CD14-positive monocyte (primary cell): ENCODE measurements around the gene GPN3. TPM values are rescaled to one million over a fixed set of nuclear protein-coding genes. Genes with fewer than 3 reads are reported as not detected.
"Not testable (repeated sequence)": the region's sequence is repeated elsewhere in the genome, so short reads cannot be mapped to it uniquely, and the experiment has no call there.

Experiments used
- DNase-seq, 3 donors: peaks; one replicate each; pipeline ENCODE4 v3.0.0-alpha.2; 2011 to 2022
- H2AFZ ChIP-seq: 2 replicates; pipeline ENCODE4 v1.6.0; 2012; ENCODE audit warnings: mild to moderate bottlenecking, low read depth, low read length, inconsistent platforms; ENCODE audit not compliant: insufficient read depth, poor library complexity, severe bottlenecking
- H3K27ac ChIP-seq, 2 donors: 1 replicate in 1 of 2; 2 replicates in 1 of 2; pipeline ENCODE4 v1.5.1; 2012 to 2013; ENCODE audit warnings: low read length in 2 of 2, control low read depth in 1 of 2, inconsistent platforms in 1 of 2, low read depth in 1 of 2, mild to moderate bottlenecking in 1 of 2
- H3K27me3 ChIP-seq, 2 donors: one replicate each; pipeline versions ENCODE4 v1.6.0 to v1.6.1; 2011 to 2013; ENCODE audit warnings: low read length in 2 of 2; ENCODE audit not compliant: control insufficient read depth in 2 of 2, insufficient read depth in 2 of 2
- H3K36me3 ChIP-seq, 2 donors: replicated peaks in 1 of 2; 1 replicate in 1 of 2; 2 replicates in 1 of 2; pipeline versions ENCODE4 v1.5.1 to v1.6.1; 2012 to 2013; ENCODE audit warnings: low read length in 2 of 2, control low read depth in 1 of 2, inconsistent platforms in 1 of 2, mild to moderate bottlenecking in 1 of 2; ENCODE audit not compliant: insufficient read depth in 2 of 2, control insufficient read depth in 1 of 2
- H3K4me1 ChIP-seq, 2 donors: 1 replicate in 1 of 2; 2 replicates in 1 of 2; pipeline versions ENCODE4 v1.5.1 to v1.6.1; 2012 to 2013; ENCODE audit warnings: low read length in 2 of 2, control low read depth in 1 of 2, inconsistent platforms in 1 of 2, mild to moderate bottlenecking in 1 of 2, moderate library complexity in 1 of 2; ENCODE audit not compliant: insufficient read depth in 2 of 2, control insufficient read depth in 1 of 2
- H3K4me2 ChIP-seq: replicated peaks from 2 replicates; pipeline ENCODE3; 2012; ENCODE audit warnings: low read length, moderate library complexity, mild to moderate bottlenecking; ENCODE audit not compliant: poor library complexity, severe bottlenecking; ENCODE audit errors: extremely low read depth
- H3K4me3 ChIP-seq, 3 experiments: fragments of 200-600 bp in 1 of 3; sonication (generic) in 1 of 3; replicated peaks in 1 of 3; 1 replicate in 2 of 3; 2 replicates in 1 of 3; pipeline ENCODE4 v1.5.1; 2011 to 2013; ENCODE audit warnings: low read length in 3 of 3, mild to moderate bottlenecking in 3 of 3, control low read depth in 2 of 3, low read depth in 2 of 3, inconsistent platforms in 1 of 3, moderate library complexity in 1 of 3
- H3K79me2 ChIP-seq: 2 replicates; pipeline ENCODE4 v1.6.0; 2012; ENCODE audit warnings: mild to moderate bottlenecking, control low read depth, inconsistent platforms, low read length, moderate library complexity; ENCODE audit not compliant: insufficient read depth
- H3K9ac ChIP-seq: 2 replicates; pipeline ENCODE4 v1.6.0; 2017; ENCODE audit warnings: low read length, mild to moderate bottlenecking; ENCODE audit not compliant: insufficient read depth, poor library complexity, severe bottlenecking
- H3K9me3 ChIP-seq, 2 donors: replicated peaks in 1 of 2; 1 replicate in 1 of 2; 2 replicates in 1 of 2; pipeline versions ENCODE4 v1.5.1 to v1.6.1; 2012 to 2013; ENCODE audit warnings: low read length in 2 of 2, control low read depth in 1 of 2; ENCODE audit not compliant: control insufficient read depth in 1 of 2, insufficient read depth in 1 of 2
- H4K20me1 ChIP-seq: 2 replicates; pipeline ENCODE4 v1.6.0; 2012; ENCODE audit warnings: mild to moderate bottlenecking, low read length, control low read depth, moderate library complexity; ENCODE audit not compliant: insufficient read depth
- H3K27ac Mint-ChIP-seq, 7 donors: one replicate each; pipeline ENCODE4 v1.8.0; 2020; ENCODE audit warnings: mild to moderate bottlenecking in 7 of 7, mixed read lengths in 7 of 7, moderate library complexity in 6 of 7, inconsistent platforms in 2 of 7
- H3K27me3 Mint-ChIP-seq, 3 donors: one replicate each; pipeline ENCODE4 v1.8.0; 2021 to 2022; ENCODE audit warnings: low read depth in 3 of 3, mild to moderate bottlenecking in 3 of 3, mixed read lengths in 3 of 3, moderate library complexity in 3 of 3, inconsistent platforms in 1 of 3
- H3K36me3 Mint-ChIP-seq, 2 donors: one replicate each; pipeline ENCODE4 v1.8.0; 2020; ENCODE audit warnings: mixed read lengths in 2 of 2, inconsistent platforms in 1 of 2, mild to moderate bottlenecking in 1 of 2
- H3K4me1 Mint-ChIP-seq: one replicate; pipeline ENCODE4 v1.8.0; 2020; ENCODE audit warnings: mild to moderate bottlenecking, mixed read lengths
- H3K4me3 Mint-ChIP-seq, 2 donors: one replicate each; pipeline ENCODE4 v1.8.0; 2020; ENCODE audit warnings: mild to moderate bottlenecking in 2 of 2, mixed read lengths in 2 of 2, moderate library complexity in 1 of 2
- H3K9me3 Mint-ChIP-seq, 7 donors: one replicate each; pipeline ENCODE4 v1.8.0; 2020 to 2022; ENCODE audit warnings: mixed read lengths in 7 of 7, mild to moderate bottlenecking in 6 of 7, moderate library complexity in 6 of 7, inconsistent platforms in 2 of 7
- CTCF ChIP-seq: fragments of 200-600 bp; IDR thresholded peaks from one replicate; pipeline ENCODE4 v1.8.0; 2022; ENCODE audit warnings: antibody characterized with exemption, mild to moderate bottlenecking
- WGBS: methylation state at CpG from one replicate; pipeline ENCODE4 v1.1.5; 2013; ENCODE audit warnings: missing lambda C conversion rate; ENCODE audit not compliant: insufficient coverage; 5-methylcytosine and 5-hydroxymethylcytosine counted together
- intact Hi-C, 2 donors: fragments of 100-400 bp; cut with micrococcal nuclease; formaldehyde crosslinking; loops; one replicate each; pipeline versions ENCODE4 v1.15.0 to v1.15.1; 2023
- polyA plus RNA-seq, 3 donors: library from polyadenylated mRNA; depleted of rRNA in 1 of 3; unstranded in 2 of 3; stranded (reverse) in 1 of 3; fragments of 300-500 nt in 2 of 3; fragments of >200 nt in 1 of 3; fragmentation: Illumina TruSeq in 2 of 3; gene quantifications; 1 replicate in 2 of 3; 2 replicates in 1 of 3; pipeline ENCODE4 v1.2.3, GENCODE V29; 2012 to 2021

The GPN3 gene
- polyA plus RNA-seq, 3 donors: 7.3 to 52.4 (median 25.3) TPM

- peaks cover 27% of the 10 kb centered on the region for H3K4me1 Mint-ChIP-seq
- peaks cover 0 to 1% (median 0%) of the 10 kb centered on the region in 3 donors for H3K27me3 Mint-ChIP-seq
- H3K9ac ChIP-seq: peak overlapping the region; percentile 33
- H3K4me3 Mint-ChIP-seq: peak overlapping the region; percentile 16 to 26
- peaks cover 27 to 34% of the 10 kb centered on the region in 2 donors for H3K36me3 ChIP-seq
- H3K27ac ChIP-seq: peak overlapping the region; percentile 13 to 79
- peak in 1 of 3 donors; percentile 16 for DNase-seq
- H3K9me3 Mint-ChIP-seq: peaks cover 0 to 2% (median 0%) of the 10 kb centered on the region in 7 donors
- peak overlapping the region in 5 of 7 donors; percentile 26 to 90 (median 78) for H3K27ac Mint-ChIP-seq
- no peaks in the 10 kb centered on the region for H3K9me3 ChIP-seq
- peaks cover 77% of the 10 kb centered on the region for H3K79me2 ChIP-seq
- H3K4me1 ChIP-seq: peaks cover 23 to 34% of the 10 kb centered on the region in 2 donors
- peaks cover 26 to 41% of the 10 kb centered on the region in 2 donors for H3K36me3 Mint-ChIP-seq
- peak overlapping the region; percentile 100 for H3K4me2 ChIP-seq
- 47% methylated on average over 4 of the region's 5 CpGs for WGBS
- intact Hi-C loops: loop anchor here (5.0 kb wide), 2 partner anchors 36 to 141 kb away; partner anchors contain the start of genes RAD9B (in 1 of the 2) and VPS29 (in 1 of the 2)
- no peaks in the 10 kb centered on the region for H4K20me1 ChIP-seq
- no peaks in the 10 kb centered on the region for H3K27me3 ChIP-seq
- no peak for TF ChIP-seq CTCF
- H2AFZ ChIP-seq: no peak overlapping the region
- H3K4me3 ChIP-seq: peak overlapping the region in 1 of 3 experiments; percentile 96
Measured at GRCh38 chr12:110466791-110467190, 1.3 kb downstream of the GPN3 start.

- H3K27me3 Mint-ChIP-seq, H4K20me1 ChIP-seq, H3K4me3 Mint-ChIP-seq, DNase-seq, H2AFZ ChIP-seq, H3K9ac ChIP-seq, H3K27ac Mint-ChIP-seq, H3K4me3 ChIP-seq, H3K9me3 Mint-ChIP-seq, H3K27me3 ChIP-seq, H3K9me3 ChIP-seq, H3K4me2 ChIP-seq: not testable (repeated sequence)
- H3K27ac ChIP-seq: peak overlapping the region in 1 of 2 donors; percentile 31
- Mint-ChIP-seq H3K36me3 (peaks cover 33 to 48% of the 10 kb centered on the region in 2 donors), H3K4me1 (peaks cover 27% of the 10 kb centered on the region)
- peaks cover 30 to 44% of the 10 kb centered on the region in 2 donors for H3K36me3 ChIP-seq
- 98% methylated on average over 8 of the region's 11 CpGs for WGBS
- peaks cover 82% of the 10 kb centered on the region for H3K79me2 ChIP-seq
- intact Hi-C loops: loop anchor here (5.0 kb wide), 2 partner anchors 37 to 142 kb away; partner anchors contain the start of genes RAD9B (in 1 of the 2) and VPS29 (in 1 of the 2)
- H3K4me1 ChIP-seq: peaks cover 23 to 34% of the 10 kb centered on the region in 2 donors
Measured at GRCh38 chr12:110465765-110466164, 2.3 kb downstream of the GPN3 start.
